K562 (cell line): ENCODE measurements around the gene RPS8. TPM values are rescaled to one million over a fixed set of nuclear protein-coding genes. Genes with fewer than 3 reads are reported as not detected.

ENCODE experiments used
- ARID2 ChIP-seq: fragments of 450-650 bp; IDR thresholded peaks from 2 replicates; pipeline ENCODE4 v1.6.1; 2017; ENCODE audit warnings: antibody characterized with exemption, mild to moderate bottlenecking
- GABPB2 ChIP-seq: fragments of 250-450 bp; sonication (Bioruptor Pico); conservative IDR thresholded peaks from 2 replicates; pipeline ENCODE4 v1.5.1; 2021; ENCODE audit warnings: mild to moderate bottlenecking
- MAFG ChIP-seq: fragments of 450-650 bp; conservative IDR thresholded peaks from 2 replicates; pipeline ENCODE4 v1.6.1; 2016; ENCODE audit warnings: missing genetic modification characterization, missing compliant biosample characterization
- MCM2 ChIP-seq: fragments of 450-650 bp; IDR thresholded peaks from 2 replicates; pipeline ENCODE4 v1.6.1; 2017; ENCODE audit warnings: low read depth, mild to moderate bottlenecking
- MEF2A ChIP-seq: IDR thresholded peaks from 2 replicates; pipeline ENCODE4 v1.6.1; 2011; ENCODE audit warnings: low read depth, mild to moderate bottlenecking, low read length, moderate library complexity; ENCODE audit not compliant: control insufficient read depth
- MTA3 ChIP-seq: fragments of 450-650 bp; formaldehyde crosslinking; IDR thresholded peaks from 2 replicates; pipeline ENCODE4 v1.6.1; 2017; ENCODE audit warnings: mild to moderate bottlenecking, borderline replicate concordance
- PHF21A ChIP-seq: fragments of 450-650 bp; IDR thresholded peaks from 2 replicates; pipeline ENCODE4 v1.6.1; 2017; ENCODE audit warnings: low read depth, borderline replicate concordance
- PYGO2 ChIP-seq: fragments of 450-650 bp; IDR thresholded peaks from 2 replicates; pipeline ENCODE4 v1.6.1; 2016; ENCODE audit warnings: mild to moderate bottlenecking, missing genetic modification characterization, moderate library complexity, missing compliant biosample characterization
- SMAD4 ChIP-seq: fragments of 250-450 bp; sonication (Bioruptor Pico); conservative IDR thresholded peaks from 2 replicates; pipeline ENCODE4 v1.8.0; 2021; ENCODE audit warnings: inconsistent platforms, mild to moderate bottlenecking, moderate library complexity
- SUPT5H ChIP-seq: fragments of 450-650 bp; IDR thresholded peaks from 2 replicates; pipeline ENCODE4 v1.6.1; 2016
- ZBTB7A ChIP-seq: IDR thresholded peaks from 2 replicates; pipeline ENCODE4 v1.6.1; 2011; ENCODE audit warnings: low read depth, mild to moderate bottlenecking, low read length, moderate library complexity, borderline replicate concordance; ENCODE audit not compliant: control insufficient read depth
- ZMIZ1 ChIP-seq, 2 experiments: fragments of 150-350 bp in 1 of 2; IDR thresholded peaks; 2 replicates each; pipeline ENCODE4 v1.6.1; 2012 to 2016; ENCODE audit warnings: low read depth in 2 of 2, low read length in 2 of 2, mild to moderate bottlenecking in 1 of 2, moderate library complexity in 1 of 2
- ZNF395 ChIP-seq: fragments of 200-800 bp; sonication (Bioruptor generic); IDR thresholded peaks from 2 replicates; pipeline ENCODE4 v1.6.1; 2017; ENCODE audit warnings: missing genetic modification characterization, missing compliant biosample characterization
- ZNF655 ChIP-seq: fragments of 250-450 bp; sonication (Bioruptor Pico); IDR thresholded peaks from 2 replicates; pipeline ENCODE4 v1.5.0; 2021
- polyA plus RNA-seq, 8 experiments: library from polyadenylated mRNA; depleted of rRNA in 4 of 8; stranded (reverse) in 5 of 8; unstranded in 3 of 8; fragments of >200 nt; fragmentation: Nextera tagmentation in 2 of 8; fragmentation: Illumina TruSeq in 1 of 8; extraction: Ambion mirVana in 2 of 8; extraction: Trizol in 1 of 8; gene quantifications; 2 replicates each; pipeline versions ENCODE4 v1.2.1 to v1.2.3, GENCODE V29; 2011 to 2014; ENCODE audit warnings: inconsistent platforms in 1 of 8, missing spikeins in 1 of 8
- total RNA-seq, 7 experiments: library from RNA; depleted of rRNA in 6 of 7; stranded (reverse); fragments of >200 nt in 6 of 7; fragmentation: Illumina TruSeq in 2 of 7; extraction: Trizol in 2 of 7; gene quantifications; 2 replicates each; pipeline versions ENCODE4 v1.2.1 to v1.2.3, GENCODE V29; 2011 to 2021; ENCODE audit warnings: low replicate concordance in 1 of 7
- TF ChIP-seq, protein P1 (sequence below), 2 experiments: IDR thresholded peaks; 2 replicates each; pipeline ENCODE4 v1.6.1; 2011; ENCODE audit warnings: borderline replicate concordance in 1 of 2, control low read depth in 1 of 2, low read depth in 1 of 2, low read length in 1 of 2, mild to moderate bottlenecking in 1 of 2, mixed read lengths in 1 of 2, moderate library complexity in 1 of 2; ENCODE audit not compliant: insufficient read depth in 1 of 2, insufficient read length in 1 of 2, poor library complexity in 1 of 2, severe bottlenecking in 1 of 2; ENCODE audit errors: extremely low read depth in 1 of 2
- TF ChIP-seq, protein P2 (sequence below): fragments of 450-650 bp; IDR thresholded peaks from 2 replicates; pipeline ENCODE4 v1.6.1; 2016; ENCODE audit warnings: antibody characterized with exemption
- TF ChIP-seq, protein P3 (sequence below): fragments of 250-450 bp; sonication (Bioruptor Pico); IDR thresholded peaks from 2 replicates; pipeline ENCODE4 v1.8.0; 2022; ENCODE audit warnings: moderate library complexity, mild to moderate bottlenecking, inconsistent platforms

RPS8 gene
- total and polyA plus RNA-seq, 9 of the 15 experiments (the other 6 are each of a cell fraction or from before 2014, with no cell fraction given) = 2,431 to 4,168 (median 3,109) TPM

DNA sequence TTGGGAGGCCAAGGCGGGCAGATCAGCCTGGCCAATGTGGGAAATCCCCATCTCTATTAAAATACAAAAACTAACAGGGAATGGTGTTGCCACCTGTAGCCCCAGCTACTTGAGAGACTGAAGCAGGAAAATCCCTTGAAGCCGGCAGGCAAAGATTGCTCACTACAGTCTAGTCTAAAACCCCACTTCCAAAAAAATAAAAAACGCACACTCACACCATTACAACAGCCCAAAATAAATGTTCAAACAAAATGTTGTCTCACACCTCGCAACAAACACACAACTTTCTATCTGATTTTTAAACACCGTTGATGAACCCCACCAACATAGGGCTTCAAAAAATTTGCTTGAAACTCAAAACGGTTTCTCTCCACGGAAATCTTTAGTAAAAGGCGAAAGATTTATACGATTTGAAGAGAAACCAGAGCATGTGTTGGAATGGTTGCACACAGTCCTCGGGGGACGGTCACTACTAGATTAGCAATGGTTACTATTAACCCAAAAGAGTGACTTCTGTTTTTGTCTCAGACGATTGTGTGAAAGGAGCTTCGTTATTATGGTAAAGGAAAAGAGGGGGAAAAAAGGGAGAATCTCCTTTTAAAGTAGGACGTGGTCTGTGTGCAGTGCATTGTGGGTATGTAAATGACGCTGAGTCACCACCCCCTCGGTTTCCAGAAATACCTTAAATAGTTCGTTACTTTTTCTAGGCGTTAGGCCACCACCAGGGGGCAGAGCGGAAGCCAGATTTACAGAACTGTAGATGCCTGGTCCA is 44.4 kb upstream of the RPS8 start, which contains the start of gene RNU5D-1 (continued):
- TF ChIP-seq, protein P1, sequence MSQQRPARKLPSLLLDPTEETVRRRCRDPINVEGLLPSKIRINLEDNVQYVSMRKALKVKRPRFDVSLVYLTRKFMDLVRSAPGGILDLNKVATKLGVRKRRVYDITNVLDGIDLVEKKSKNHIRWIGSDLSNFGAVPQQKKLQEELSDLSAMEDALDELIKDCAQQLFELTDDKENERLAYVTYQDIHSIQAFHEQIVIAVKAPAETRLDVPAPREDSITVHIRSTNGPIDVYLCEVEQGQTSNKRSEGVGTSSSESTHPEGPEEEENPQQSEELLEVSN (IDR thresholded peaks at IDR 0.05; ENCODE audit: borderline replicate concordance in 1 of 2, extremely low read depth in 1 of 2, insufficient read depth in 1 of 2, insufficient read length in 1 of 2, low read depth in 1 of 2, low read length in 1 of 2, poor library complexity in 1 of 2, severe bottlenecking in 1 of 2) = peak; percentile 67 to 81
- TF ChIP-seq ZBTB7A = no peak; the same call in 1 of the 2 replicates
- peak; percentile 97 for TF ChIP-seq ZNF655
- TF ChIP-seq, protein P2, sequence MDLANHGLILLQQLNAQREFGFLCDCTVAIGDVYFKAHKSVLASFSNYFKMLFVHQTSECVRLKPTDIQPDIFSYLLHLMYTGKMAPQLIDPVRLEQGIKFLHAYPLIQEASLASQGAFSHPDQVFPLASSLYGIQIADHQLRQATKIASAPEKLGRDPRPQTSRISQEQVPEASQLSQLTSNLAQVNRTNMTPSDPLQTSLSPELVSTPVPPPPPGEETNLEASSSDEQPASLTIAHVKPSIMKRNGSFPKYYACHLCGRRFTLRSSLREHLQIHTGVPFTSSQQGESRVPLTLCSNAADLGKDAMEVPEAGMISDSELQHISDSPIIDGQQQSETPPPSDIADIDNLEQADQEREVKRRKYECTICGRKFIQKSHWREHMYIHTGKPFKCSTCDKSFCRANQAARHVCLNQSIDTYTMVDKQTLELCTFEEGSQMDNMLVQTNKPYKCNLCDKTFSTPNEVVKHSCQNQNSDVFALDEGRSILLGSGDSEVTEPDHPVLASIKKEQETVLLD = no peak; the same call in 1 of the 2 replicates
- peak; percentile 75 for TF ChIP-seq ZNF395 (CRISPR knock-in tag)
- TF ChIP-seq ARID2 = peak; percentile 77
- TF ChIP-seq PHF21A = peak; percentile 93; the same call in 1 of the 2 replicates
- TF ChIP-seq, protein P3, sequence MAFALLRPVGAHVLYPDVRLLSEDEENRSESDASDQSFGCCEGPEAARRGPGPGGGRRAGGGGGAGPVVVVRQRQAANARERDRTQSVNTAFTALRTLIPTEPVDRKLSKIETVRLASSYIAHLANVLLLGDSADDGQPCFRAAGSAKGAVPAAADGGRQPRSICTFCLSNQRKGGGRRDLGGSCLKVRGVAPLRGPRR = no peak
- peak; percentile 92; the same call in 1 of the 2 replicates for TF ChIP-seq GABPB2
- no peak for TF ChIP-seq MCM2
- TF ChIP-seq ZMIZ1 (IDR thresholded peaks at IDR 0.05; ENCODE audit: low read depth in 2 of 2, low read length in 2 of 2) = peak; percentile 34 to 100; a peak in 2 of 4 replicates
- peak; percentile 92 for TF ChIP-seq SMAD4 (CRISPR knock-in tag)
- peak; percentile 100 for TF ChIP-seq SUPT5H
- TF ChIP-seq MAFG (tag) = peak; percentile 88
- peak; percentile 98 for TF ChIP-seq MTA3
- TF ChIP-seq MEF2A = peak; percentile 91
- TF ChIP-seq PYGO2 (tag) = peak; percentile 72
